HEK293T (cell line): ENCODE data around the gene PTCHD1.

Experiments used
- CTCF ChIA-PET: fragments of 350-600 bp; formaldehyde crosslinking; extraction: SDS; loops from one replicate; lab custom pipeline; 2021; ENCODE audit warnings: antibody characterized with exemption, inconsistent platforms; lab: Yijun Ruan, JAX
- POLR2A ChIA-PET: fragments of 350-600 bp; formaldehyde crosslinking; extraction: SDS; loops from one replicate; lab custom pipeline; 2020; ENCODE audit warnings: antibody characterized with exemption, inconsistent platforms; lab: Yijun Ruan, JAX
- DNase-seq: peaks from one replicate; pipeline ENCODE4 v3.0.0; 2012; ENCODE audit warnings: mixed read lengths; ENCODE audit errors: extremely low spot score
- ARNT ChIP-seq: fragments of 450-650 bp; IDR thresholded peaks from 2 replicates; pipeline ENCODE4 v1.6.1; 2017; ENCODE audit warnings: mild to moderate bottlenecking
- BHLHE40 ChIP-seq: fragments of 450-650 bp; IDR thresholded peaks from 2 replicates; pipeline ENCODE4 v1.6.1; 2016; ENCODE audit warnings: mild to moderate bottlenecking, moderate library complexity, borderline replicate concordance
- CTBP1 ChIP-seq: fragments of 450-650 bp; IDR thresholded peaks from 2 replicates; pipeline ENCODE4 v1.6.1; 2016; ENCODE audit warnings: borderline replicate concordance
- ELF4 ChIP-seq: fragments of 450-650 bp; IDR thresholded peaks from 2 replicates; pipeline ENCODE4 v1.6.1; 2017; ENCODE audit warnings: antibody characterized with exemption
- FOXA1 ChIP-seq: fragments of 450-650 bp; IDR thresholded peaks from 2 replicates; pipeline ENCODE4 v1.6.1; 2016; ENCODE audit warnings: mild to moderate bottlenecking
- FOXK2 ChIP-seq: fragments of 450-650 bp; IDR thresholded peaks from 2 replicates; pipeline ENCODE4 v1.6.1; 2016; ENCODE audit warnings: mild to moderate bottlenecking
- FOXM1 ChIP-seq: fragments of 450-650 bp; IDR thresholded peaks from 2 replicates; pipeline ENCODE4 v1.6.1; 2017; ENCODE audit warnings: mild to moderate bottlenecking, borderline replicate concordance
- HDGF ChIP-seq: fragments of 450-650 bp; IDR thresholded peaks from 2 replicates; pipeline ENCODE4 v1.6.1; 2017; ENCODE audit warnings: antibody characterized with exemption, borderline replicate concordance
- L3MBTL2 ChIP-seq: fragments of 450-650 bp; conservative IDR thresholded peaks from 2 replicates; pipeline ENCODE4 v1.6.1; 2016; ENCODE audit warnings: mild to moderate bottlenecking
- LEF1 ChIP-seq: fragments of 450-650 bp; IDR thresholded peaks from 2 replicates; pipeline ENCODE4 v1.6.1; 2017; ENCODE audit warnings: mild to moderate bottlenecking, borderline replicate concordance
- NFRKB ChIP-seq: fragments of 450-650 bp; IDR thresholded peaks from 2 replicates; pipeline ENCODE4 v1.6.1; 2016; ENCODE audit warnings: mild to moderate bottlenecking, moderate library complexity
- SP1 ChIP-seq: fragments of 450-650 bp; IDR thresholded peaks from 2 replicates; pipeline ENCODE4 v1.6.1; 2017
- SUZ12 ChIP-seq: fragments of 450-650 bp; IDR thresholded peaks from 2 replicates; pipeline ENCODE4 v1.6.1; 2016; ENCODE audit warnings: mild to moderate bottlenecking
- TARDBP ChIP-seq: fragments of 450-650 bp; IDR thresholded peaks from 2 replicates; pipeline ENCODE4 v1.6.1; 2016
- ZNF384 ChIP-seq: fragments of 450-650 bp; IDR thresholded peaks from 2 replicates; pipeline ENCODE4 v1.6.1; 2016
- TF ChIP-seq, protein P1 (sequence below): fragments of 450-650 bp; IDR thresholded peaks from 2 replicates; pipeline ENCODE4 v1.6.1; 2016

PTCHD1 gene

DNA sequence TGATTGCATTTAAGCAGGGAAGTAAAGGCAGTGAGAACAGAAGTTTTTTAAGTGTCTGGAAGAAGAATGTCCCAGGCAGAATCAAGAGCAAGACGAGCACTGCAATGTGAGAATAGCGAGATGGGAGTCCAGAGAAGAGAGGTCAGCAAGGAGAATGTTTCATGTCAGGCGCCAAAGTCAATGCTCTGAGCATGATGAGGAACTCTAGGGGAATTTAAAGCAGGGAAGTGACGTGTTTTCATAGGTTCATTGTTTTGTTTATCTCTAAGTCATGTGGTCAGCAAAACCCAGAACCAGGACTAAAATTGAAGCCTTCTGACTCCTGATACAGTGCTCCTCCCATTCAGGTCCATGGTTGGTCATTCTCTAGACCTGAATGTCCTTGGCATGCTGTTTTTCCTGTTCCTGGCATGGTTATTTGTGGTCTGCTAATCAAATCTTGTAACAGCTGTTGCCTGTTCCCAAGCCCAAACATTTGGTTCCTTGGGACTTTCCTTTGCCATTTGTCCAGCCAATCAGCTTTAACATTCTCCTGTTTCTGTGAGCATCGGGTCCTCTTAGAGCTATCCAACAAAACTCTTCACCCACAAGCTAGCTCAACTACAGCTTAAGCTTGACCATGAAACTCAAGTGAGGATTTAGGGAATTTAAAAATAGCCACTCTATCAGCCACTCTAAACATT is 37.7 kb downstream of the PTCHD1 start:
- CTCF ChIA-PET: no interaction called here
- DNase-seq: no peak
- POLR2A ChIA-PET: no interaction called here
- TF ChIP-seq, protein P1, sequence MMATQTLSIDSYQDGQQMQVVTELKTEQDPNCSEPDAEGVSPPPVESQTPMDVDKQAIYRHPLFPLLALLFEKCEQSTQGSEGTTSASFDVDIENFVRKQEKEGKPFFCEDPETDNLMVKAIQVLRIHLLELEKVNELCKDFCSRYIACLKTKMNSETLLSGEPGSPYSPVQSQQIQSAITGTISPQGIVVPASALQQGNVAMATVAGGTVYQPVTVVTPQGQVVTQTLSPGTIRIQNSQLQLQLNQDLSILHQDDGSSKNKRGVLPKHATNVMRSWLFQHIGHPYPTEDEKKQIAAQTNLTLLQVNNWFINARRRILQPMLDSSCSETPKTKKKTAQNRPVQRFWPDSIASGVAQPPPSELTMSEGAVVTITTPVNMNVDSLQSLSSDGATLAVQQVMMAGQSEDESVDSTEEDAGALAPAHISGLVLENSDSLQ: no peak
- TF ChIP-seq ZNF384 (no peak), SP1 (no peak), FOXK2 (no peak), FOXA1 (no peak), SUZ12 (no peak), LEF1 (no peak), ARNT (no peak)

DNA sequence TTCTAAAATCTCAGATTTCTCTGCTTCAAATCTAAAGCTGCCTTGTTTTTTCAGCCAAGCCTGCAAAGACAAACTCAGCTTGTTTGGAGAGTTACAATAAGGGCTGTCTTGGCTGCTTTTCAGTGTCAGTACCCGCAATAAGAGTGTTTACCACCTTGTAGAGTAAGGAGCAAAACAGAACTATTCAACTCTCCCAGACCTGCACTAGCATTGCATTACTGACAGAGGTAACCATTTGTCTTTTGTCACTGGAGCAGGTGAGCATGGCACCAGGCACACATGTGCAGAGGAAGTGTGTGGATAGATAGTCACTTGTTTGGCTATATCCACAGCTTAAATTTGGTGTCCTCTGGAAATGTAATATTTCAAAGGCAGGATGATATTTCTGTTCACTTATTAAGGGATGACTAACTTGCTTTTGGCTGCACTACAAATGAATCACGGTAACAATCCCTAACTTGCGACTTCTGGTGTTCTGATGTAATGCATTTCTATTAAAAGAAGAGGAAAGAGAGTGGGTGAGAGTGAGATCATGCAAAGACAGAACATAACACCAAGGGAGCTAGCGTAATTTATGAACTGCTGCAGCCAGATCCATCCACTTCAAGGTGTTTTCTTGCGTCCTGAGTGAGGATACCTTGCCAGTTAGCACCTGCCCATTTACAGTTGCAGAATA is 38.6 kb downstream of the PTCHD1 start:
- POLR2A ChIA-PET: no interaction called here
- DNase-seq: no peak
- TF ChIP-seq FOXA1 (no peak), TARDBP (no peak), FOXK2 (no peak), HDGF (no peak), L3MBTL2 (no peak), SP1 (no peak), ZNF384 (no peak)
- CTCF ChIA-PET: no interaction called here

DNA sequence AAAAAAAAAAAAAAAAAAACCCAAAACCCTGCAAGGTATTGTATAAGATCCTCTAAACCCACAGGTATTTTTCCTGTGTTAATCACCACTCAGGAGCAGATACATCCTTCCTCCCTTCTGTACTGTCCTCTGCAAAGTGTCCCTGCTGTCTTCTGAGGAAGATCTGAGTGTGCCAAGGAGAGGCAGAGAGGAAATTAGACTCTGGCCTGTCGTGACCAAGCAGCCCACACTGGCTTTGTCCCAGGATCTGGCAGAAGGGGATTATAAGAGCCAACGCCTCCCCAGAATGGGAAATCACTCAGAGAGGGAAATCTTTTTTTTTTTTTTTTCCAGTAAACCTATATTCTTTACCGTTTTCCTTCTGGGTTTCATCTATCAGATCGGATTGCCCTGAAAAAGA is 39.6 kb downstream of the PTCHD1 start:
- no peak for DNase-seq
- POLR2A ChIA-PET: no interaction called here
- CTCF ChIA-PET: no interaction called here
- TF ChIP-seq HDGF: no peak
- no peak for TF ChIP-seq NFRKB
- TF ChIP-seq L3MBTL2: no peak
- TF ChIP-seq CTBP1: no peak
- TF ChIP-seq BHLHE40: no peak
- no peak for TF ChIP-seq LEF1

DNA sequence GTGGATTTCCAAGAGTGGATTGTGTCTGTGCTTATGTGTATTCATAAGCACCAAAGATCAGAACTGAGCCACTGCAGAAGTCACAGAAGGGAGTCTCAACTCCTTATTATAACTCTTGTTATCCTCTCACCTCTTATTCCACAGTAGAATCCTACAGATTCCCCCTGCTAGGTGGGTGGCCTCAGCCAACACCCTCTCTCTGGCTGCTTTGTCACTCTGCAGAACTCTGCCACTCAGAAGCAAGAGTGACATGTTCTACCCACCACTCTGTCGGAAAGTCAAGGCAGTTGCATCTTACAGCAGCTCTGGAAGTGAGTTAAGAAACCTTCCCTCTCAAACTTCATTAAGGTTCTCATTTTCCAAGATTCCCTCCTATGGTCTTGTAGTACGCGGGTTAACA is 41.9 kb downstream of the PTCHD1 start:
- POLR2A ChIA-PET: no interaction called here
- DNase-seq: no peak
- CTCF ChIA-PET: no interaction called here
- TF ChIP-seq, protein P1: no peak
- TF ChIP-seq LEF1: no peak
- no peak for TF ChIP-seq L3MBTL2
- no peak for TF ChIP-seq BHLHE40
- no peak for TF ChIP-seq FOXK2
- no peak for TF ChIP-seq NFRKB

DNA sequence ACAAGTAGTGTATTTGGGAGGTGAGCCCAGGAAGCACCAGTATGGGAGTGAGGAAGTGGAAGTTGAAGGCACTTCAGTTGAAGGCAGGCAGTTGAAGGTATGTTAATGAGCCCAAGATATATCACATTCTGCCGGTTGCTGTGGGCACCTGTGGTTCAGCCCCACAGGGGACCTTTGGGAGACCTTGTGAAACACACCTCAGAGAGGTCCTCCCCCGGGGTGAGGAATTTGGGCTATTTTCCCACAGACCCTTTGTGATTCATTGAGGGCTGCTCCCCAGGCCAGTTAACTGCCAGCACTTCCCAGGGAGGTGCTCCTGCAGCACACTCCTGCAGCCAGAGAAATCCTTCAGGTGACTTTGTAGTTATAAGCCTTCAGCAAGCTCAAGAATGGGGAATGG is 45.9 kb downstream of the PTCHD1 start:
- CTCF ChIA-PET: no interaction called here

DNA sequence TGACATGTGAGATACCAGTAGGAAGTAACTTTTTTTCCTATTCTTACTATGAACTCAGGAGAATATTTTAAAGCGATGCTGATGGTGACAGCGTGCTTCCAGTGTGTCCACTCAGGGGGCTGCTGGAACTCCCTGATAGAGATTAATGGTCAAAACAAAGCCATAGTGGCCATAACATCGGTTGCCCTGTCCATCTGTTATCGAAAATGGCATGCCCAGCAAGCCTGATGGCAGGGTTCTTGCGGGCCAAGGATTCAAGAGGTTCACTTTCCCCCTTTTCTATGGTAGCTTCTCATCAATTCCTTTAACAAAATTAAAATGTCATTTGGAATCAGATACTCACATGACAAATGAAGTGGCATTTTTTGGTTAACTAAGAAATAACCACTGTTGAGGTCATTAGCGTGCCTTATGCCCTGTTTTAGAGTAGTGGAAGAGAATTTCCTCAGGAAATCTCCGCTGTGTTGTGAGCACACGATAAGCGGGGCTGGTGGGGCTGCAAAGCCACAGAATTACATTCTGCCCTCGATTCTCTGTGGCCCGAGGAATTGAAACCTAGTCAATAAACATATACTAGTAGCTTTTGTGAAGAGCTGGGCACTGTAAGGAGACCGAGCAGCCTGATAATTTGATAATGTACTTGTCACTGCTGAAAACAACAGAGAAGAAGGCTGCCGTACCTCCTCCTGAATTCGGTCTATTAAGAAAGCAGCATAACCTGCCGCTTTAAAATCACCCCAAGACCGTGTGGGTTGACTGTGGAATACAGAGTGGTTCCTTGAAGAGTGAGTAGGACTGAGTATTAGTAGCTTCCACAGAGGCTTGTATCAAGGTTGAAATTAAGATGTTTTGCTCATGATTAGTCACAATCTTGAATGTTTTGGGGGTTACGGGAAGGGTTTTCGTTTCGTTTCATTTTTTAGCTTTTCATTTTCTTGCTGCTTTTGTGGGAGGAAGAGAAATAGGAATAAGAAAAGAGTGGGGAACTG is 46.7 kb downstream of the PTCHD1 start:
- ChIA-PET POLR2A (no interaction called here), CTCF (no interaction called here)
- TF ChIP-seq ARNT: no peak
- TF ChIP-seq ZNF384: no peak
- TF ChIP-seq FOXM1: no peak
- TF ChIP-seq FOXK2: no peak
- no peak for TF ChIP-seq SUZ12
- no peak for TF ChIP-seq CTBP1
- TF ChIP-seq SP1: no peak
- no peak for TF ChIP-seq FOXA1
- no peak for TF ChIP-seq NFRKB
- no peak for TF ChIP-seq TARDBP
- no peak for DNase-seq

More for the DNA sequence above, 45.9 kb downstream of the PTCHD1 start:
- no peak for TF ChIP-seq LEF1
- no peak for TF ChIP-seq L3MBTL2
- no peak for TF ChIP-seq NFRKB
- TF ChIP-seq ARNT: no peak
- no peak for TF ChIP-seq ZNF384
- TF ChIP-seq FOXA1: no peak
- no peak for TF ChIP-seq SUZ12
- TF ChIP-seq, protein P1: no peak
- no peak for TF ChIP-seq CTBP1
- TF ChIP-seq SP1: no peak
- no peak for TF ChIP-seq HDGF
- no peak for TF ChIP-seq ELF4
- no peak for TF ChIP-seq BHLHE40
- POLR2A ChIA-PET: no interaction called here
- no peak for DNase-seq
